ENCODE results near the gene NPW.

DNA sequence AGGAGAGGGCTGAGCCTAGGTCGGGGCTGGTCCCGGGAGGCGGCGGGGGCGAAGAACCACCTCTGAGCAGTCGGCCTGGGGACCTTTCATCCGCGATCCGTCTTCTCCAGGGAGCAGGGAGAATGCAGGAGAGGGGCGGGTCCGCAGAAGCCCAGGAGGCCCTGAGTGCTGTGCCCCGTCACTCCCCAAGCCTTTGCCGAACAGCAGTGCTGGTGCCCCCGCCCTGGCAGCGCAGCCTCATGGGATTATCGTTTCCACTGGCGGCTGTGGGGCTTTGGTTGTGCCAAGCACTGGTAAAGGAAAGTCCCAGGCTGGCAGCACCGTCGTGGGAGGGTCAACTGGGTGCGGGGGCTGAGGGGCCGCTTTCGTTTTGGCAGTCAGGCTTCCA is 47.1 kb upstream of the NPW start:
- no peak for TF ChIP-seq FOSL1 (tag; conservative IDR thresholded peaks at IDR 0.05)
- no peak for TF ChIP-seq DMBX1 (CRISPR knock-in tag; IDR thresholded peaks at IDR 0.05; ENCODE audit: borderline replicate concordance)
- TF ChIP-seq EP300 (IDR thresholded peaks at IDR 0.05; ENCODE audit: low read length): no peak
- TF ChIP-seq POLR2A (conservative IDR thresholded peaks at IDR 0.05): no peak
- TF ChIP-seq ZNF212 (CRISPR knock-in tag; IDR thresholded peaks at IDR 0.05): no peak
- TF ChIP-seq, protein P1, sequence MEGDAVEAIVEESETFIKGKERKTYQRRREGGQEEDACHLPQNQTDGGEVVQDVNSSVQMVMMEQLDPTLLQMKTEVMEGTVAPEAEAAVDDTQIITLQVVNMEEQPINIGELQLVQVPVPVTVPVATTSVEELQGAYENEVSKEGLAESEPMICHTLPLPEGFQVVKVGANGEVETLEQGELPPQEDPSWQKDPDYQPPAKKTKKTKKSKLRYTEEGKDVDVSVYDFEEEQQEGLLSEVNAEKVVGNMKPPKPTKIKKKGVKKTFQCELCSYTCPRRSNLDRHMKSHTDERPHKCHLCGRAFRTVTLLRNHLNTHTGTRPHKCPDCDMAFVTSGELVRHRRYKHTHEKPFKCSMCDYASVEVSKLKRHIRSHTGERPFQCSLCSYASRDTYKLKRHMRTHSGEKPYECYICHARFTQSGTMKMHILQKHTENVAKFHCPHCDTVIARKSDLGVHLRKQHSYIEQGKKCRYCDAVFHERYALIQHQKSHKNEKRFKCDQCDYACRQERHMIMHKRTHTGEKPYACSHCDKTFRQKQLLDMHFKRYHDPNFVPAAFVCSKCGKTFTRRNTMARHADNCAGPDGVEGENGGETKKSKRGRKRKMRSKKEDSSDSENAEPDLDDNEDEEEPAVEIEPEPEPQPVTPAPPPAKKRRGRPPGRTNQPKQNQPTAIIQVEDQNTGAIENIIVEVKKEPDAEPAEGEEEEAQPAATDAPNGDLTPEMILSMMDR (IDR thresholded peaks at IDR 0.05 in 2 of 3, conservative IDR thresholded peaks at IDR 0.05 in 1 of 3; ENCODE audit: insufficient read depth in 2 of 3, low read depth in 1 of 3, low read length in 3 of 3): no peak
- TF ChIP-seq MBD2 (IDR thresholded peaks at IDR 0.05; ENCODE audit: borderline replicate concordance, low read depth): no peak
- no peak for TF ChIP-seq FOXM1 (IDR thresholded peaks at IDR 0.05; ENCODE audit: low read depth)
- TF ChIP-seq FOXM1 (CRISPR knock-in tag; IDR thresholded peaks at IDR 0.05; ENCODE audit: low read depth): no peak
- no peak for TF ChIP-seq POLR2AphosphoS5 (IDR thresholded peaks at IDR 0.05; ENCODE audit: control insufficient read depth, insufficient read depth, low read depth, low read length)
- TF ChIP-seq ZKSCAN8 (CRISPR knock-in tag; IDR thresholded peaks at IDR 0.05): no peak
- TF ChIP-seq PPARD (CRISPR knock-in tag; IDR thresholded peaks at IDR 0.05): no peak

Measured in K562 (cell line).